ENCODE data around the gene MYD88.

MYD88 gene

DNA sequence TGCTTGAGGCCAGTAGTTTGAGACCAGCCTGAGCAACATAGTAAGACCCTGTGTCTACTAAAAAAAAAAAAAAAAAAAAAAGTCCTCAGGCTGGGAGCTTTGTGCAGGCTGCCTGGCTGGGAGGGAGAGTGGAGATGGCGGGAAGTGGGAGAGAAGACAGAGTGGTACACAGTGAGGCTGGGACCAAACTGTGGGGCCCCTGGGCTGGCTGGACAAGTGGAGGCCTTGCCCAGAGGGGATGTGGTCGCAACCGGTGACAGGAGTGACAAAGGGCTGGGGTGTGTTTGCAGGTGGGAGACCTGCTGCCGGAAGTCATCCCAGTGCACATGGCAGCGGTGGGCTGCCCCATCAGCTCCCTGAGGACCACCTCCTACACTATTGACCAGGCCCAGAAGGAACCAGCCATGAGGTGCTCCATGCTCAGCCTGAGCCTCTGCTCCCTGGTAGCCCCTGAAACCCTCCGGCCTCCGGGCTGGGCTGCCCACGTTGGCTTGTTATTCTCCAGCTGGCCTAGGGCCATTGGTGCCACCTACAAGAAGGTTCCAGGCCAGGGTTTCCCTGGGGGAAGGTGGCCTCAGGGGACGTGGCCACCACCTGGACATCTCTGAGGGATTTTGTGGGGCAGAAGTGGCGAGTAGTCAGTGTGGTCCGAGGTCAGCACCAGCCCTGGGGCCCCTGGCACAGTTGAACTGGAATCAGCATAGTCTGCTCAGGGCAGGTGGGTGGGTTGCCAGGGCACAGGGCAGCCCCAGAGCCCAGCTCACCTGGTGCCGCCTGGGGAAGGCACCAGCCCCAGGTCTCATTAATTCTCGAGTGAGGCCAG lies 24.2 kb upstream of the MYD88 start:
- TF ChIP-seq CTCF (IDR thresholded peaks at IDR 0.05; ENCODE audit: low read depth, low read length) = no peak
- no peak for DNase-seq (ENCODE audit: extremely low read depth, low read depth)

DNA sequence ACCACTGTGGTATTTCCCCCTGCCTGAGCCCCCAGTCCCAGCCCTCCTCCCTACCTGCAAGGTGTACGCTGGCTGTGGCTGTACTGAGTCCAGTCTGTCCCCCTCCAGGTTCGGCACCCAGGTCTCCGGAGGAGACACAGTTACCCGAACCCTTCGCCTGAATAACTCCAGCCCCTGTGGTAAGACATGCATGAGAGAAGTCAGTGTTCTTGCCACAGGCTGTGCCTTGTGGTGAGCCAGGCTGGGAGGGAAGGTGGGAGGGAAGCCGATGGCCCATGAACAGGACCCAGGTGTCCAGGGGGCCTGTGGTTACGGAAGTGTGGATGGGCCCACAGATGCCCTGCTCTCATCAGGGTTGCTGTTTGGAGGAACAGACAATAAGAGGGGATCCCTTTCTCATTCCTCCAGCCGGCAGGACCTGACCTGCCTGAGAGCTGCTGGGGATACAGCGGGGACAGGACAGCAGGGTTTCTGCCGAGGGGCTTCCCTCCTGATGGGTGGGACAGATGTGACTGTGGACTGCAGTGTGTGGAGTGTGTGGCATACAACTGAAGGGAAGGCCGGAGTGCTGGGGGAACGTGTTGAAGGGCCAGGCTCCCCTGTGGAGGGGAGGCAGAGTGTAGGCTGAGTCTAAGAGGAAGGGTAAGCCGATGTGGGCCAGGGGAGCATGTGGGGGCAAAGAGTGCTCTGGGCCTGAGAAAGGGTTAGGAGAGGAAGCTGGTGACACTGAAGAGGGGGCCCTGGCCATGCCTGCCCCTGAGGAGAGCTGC lies 23.4 kb upstream of the MYD88 start:
- no peak for DNase-seq (ENCODE audit: extremely low read depth, low read depth)

GRCh38 chr3:38115645-38116427 lies 22.6 kb upstream of the MYD88 start:
- no peak for TF ChIP-seq CTCF (IDR thresholded peaks at IDR 0.05; ENCODE audit: low read depth, low read length)
- DNase-seq (ENCODE audit: extremely low read depth, low read depth) = no peak

More for the DNA sequence above, 23.4 kb upstream of the MYD88 start:
- no peak for TF ChIP-seq CTCF (IDR thresholded peaks at IDR 0.05; ENCODE audit: low read depth, low read length)

- no peak for DNase-seq (ENCODE audit: extremely low read depth, low read depth)
Measured at GRCh38 chr3:38116471-38117162, 21.8 kb upstream of the MYD88 start.

DNA sequence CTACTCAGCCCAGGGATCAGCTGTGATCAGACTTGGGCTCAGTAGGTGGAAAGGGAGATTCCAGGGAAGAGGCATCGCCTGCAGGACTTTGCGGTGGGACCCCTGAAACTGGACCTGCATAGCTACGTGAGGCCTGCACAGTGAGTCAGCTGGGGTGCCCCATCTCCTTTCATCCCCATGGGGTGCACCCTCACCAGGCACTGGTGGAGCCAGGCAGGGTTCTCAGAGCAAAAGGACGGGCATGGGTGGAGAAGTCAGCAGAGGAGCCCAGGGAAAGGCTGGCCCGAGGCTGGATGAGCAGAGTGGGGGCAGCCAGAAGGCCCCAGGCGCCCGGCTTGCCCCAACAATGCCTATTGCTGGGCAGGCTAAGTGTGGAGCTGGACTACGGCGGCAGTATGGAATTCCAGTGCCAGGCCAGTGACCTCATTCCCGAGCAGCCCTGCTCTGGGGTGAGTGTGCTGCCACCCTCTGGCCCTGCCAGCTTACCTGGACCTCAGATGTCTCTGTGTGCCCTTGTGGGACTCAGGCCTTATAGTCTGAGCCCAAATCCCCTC lies 21.2 kb upstream of the MYD88 start:
- DNase-seq (ENCODE audit: extremely low read depth, low read depth) = no peak
- TF ChIP-seq CTCF (IDR thresholded peaks at IDR 0.05; ENCODE audit: low read depth, low read length) = no peak

More at GRCh38 chr3:38116471-38117162, 21.8 kb upstream of the MYD88 start:
- no peak for TF ChIP-seq CTCF (IDR thresholded peaks at IDR 0.05; ENCODE audit: low read depth, low read length)

GRCh38 chr3:38117748-38118420 lies 20.6 kb upstream of the MYD88 start:
- DNase-seq (ENCODE audit: extremely low read depth, low read depth) = no peak
- TF ChIP-seq CTCF (IDR thresholded peaks at IDR 0.05; ENCODE audit: low read depth, low read length) = peak; percentile 81
